GM12872 (cell line): ENCODE measurements around the gene BANP.

Source experiments
- TF ChIP-seq, protein P1 (sequence below): IDR thresholded peaks from 3 replicates; pipeline ENCODE4 v1.5.1; 2011; ENCODE audit warnings: low read depth, mild to moderate bottlenecking, low read length, moderate library complexity; ENCODE audit not compliant: insufficient read depth

BANP gene

DNA sequence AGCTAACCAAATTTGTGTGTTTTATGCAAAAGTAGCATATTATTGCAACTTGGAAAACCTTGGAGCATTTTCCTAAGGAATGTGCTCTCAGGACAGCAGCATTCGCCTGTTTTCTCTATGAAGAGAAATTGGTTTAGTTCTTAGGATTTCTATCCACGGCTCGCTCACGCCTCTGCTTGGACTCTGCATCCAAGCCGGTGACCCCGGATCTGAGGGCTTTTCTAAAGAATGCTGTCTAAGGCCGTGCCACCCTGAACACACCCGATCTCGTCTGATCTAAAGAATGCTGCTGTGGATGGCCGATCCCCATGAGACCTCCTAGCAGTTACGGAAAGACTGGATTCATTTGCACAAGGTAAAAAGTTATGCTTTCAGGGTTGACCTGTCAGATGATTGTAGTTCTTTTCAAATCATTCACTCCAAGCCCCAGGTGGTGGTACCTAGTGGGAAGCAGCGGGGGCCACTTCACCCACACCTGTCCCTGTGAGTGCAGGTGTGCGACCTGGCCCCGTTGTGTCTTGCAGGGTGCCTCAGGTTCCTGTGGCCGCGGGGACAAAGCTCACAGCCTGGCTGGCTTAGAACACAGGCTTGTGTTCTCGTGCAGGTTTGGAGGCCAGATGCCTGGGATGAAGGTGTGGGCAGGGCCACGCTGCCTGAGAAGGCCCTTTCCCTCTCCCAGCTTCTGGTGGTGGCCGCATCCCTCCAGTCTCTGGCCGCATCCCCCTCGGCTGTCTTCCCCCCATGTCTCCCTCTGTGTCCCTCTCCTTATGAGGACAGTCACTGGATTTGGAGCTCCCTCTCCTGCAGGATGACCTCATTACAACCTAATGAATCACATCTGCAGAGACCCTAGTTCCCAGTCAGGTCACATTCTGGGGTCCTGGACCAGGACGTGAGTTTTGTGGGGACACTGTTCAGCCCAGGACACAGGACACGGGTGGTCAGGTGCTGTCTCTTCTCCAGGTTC is 71.1 kb downstream of the BANP start:
- TF ChIP-seq, protein P1, sequence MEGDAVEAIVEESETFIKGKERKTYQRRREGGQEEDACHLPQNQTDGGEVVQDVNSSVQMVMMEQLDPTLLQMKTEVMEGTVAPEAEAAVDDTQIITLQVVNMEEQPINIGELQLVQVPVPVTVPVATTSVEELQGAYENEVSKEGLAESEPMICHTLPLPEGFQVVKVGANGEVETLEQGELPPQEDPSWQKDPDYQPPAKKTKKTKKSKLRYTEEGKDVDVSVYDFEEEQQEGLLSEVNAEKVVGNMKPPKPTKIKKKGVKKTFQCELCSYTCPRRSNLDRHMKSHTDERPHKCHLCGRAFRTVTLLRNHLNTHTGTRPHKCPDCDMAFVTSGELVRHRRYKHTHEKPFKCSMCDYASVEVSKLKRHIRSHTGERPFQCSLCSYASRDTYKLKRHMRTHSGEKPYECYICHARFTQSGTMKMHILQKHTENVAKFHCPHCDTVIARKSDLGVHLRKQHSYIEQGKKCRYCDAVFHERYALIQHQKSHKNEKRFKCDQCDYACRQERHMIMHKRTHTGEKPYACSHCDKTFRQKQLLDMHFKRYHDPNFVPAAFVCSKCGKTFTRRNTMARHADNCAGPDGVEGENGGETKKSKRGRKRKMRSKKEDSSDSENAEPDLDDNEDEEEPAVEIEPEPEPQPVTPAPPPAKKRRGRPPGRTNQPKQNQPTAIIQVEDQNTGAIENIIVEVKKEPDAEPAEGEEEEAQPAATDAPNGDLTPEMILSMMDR: no peak

DNA sequence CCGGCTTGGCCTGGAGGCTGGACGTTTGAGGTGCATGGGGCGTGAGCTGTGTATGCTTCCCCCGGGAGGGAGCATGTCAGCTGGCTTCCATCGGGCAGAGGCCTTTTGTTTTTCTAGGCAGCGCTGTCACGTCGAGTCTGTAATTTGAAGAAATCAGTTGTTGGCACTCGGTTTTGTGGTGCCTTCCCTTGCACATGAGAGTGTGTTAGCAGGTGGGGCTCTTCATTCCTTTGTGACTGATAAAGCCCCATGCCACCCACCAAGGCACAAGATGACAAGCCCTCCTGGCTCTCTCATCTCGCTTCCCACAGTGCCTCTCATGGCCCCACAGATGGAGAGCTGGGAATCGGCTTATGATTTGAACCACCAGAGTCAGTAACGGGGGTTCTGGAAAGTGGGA is 72.1 kb downstream of the BANP start:
- TF ChIP-seq, protein P1: no peak

GRCh38 chr16:88023786-88024185 is 72.6 kb downstream of the BANP start:
- TF ChIP-seq, protein P1: no peak

DNA sequence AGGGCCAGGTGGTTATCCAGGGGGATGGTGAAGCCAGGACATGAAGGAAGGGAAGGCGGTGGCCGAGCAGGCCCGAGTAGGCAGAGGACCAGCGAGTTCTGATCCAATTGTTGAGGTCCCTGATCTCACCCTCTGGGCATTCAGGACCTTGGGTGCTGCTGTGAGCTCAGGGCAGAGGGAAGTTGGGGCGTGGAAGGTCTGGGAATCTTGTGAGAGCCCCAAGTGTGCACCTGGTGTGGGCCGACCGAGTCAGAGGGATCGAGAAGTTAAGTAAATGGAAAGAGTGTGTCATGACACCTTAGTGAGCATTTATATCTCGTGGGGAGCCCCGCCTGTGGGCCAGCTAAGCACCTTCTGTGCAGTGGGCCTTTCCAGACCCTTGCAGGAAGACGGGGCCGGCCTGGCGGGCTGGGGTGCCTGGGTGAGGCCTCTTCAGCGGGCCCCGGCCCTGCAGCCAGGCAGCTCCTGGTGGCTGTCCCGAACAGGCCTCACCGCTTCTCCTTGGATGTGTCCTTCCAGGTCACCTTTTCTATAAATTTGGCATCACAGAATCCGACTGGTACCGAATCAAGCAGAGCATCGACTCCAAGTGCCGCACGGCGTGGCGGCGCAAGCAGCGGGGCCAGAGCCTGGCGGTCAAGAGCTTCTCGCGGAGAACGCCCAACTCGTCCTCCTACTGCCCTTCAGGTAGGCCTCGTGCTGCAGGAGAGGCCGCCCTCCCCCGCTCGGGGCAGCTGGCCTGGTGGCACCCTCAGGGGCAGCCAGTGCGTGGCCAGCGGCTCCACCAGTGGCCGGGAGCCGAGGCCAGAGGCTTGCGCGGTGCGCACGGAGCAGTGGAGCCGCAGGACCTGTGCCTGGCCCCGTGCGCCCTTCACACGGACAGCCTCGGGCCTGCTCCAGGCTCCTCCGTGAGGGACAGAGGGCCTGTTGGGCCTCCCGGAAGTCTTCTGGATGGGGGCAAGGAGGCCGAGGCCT is 76.0 kb downstream of the BANP start:
- TF ChIP-seq, protein P1: no peak

DNA sequence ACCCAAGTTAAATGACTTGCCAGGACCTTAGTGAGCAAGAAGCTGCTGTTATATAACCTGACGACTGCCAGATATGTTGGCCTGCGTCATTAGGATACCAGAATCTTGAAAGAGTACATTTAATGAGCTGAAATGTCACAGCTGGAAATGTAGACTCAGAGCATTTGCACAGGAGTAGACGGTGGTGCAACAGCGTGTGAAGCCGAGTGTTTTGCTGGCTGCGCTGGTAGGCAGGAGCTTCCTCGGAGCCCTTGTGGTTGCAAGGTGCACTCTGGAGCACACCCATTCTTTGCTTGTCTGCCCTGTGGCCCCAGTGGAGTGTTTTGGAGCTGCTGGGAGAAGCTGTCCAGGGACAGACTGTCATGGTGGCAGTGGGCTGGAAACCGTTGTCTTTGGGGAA is 79.3 kb downstream of the BANP start:
- TF ChIP-seq, protein P1: no peak

GRCh38 chr16:88034770-88035169 is 83.5 kb downstream of the BANP start:
- TF ChIP-seq, protein P1: no peak

- TF ChIP-seq, protein P1: no peak
These were observed 84.1 kb downstream of the BANP start for GRCh38 chr16:88035292-88035691.
